IMR-90 (cell line): Measurements from ENCODE around the gene SMC4. TPM values are rescaled to one million over a fixed set of nuclear protein-coding genes. Genes with fewer than 3 reads are reported as not detected.

Source experiments
- ATAC-seq: fragments of 200-7000 bp; cut with Tn5 transposase; 2 replicates; pipeline ENCODE4 v1.9.1; 2020; ENCODE audit warnings: low read depth, mild to moderate bottlenecking, moderate library complexity
- BruUV-seq: library from RNA; stranded (reverse); fragments of 400-500 nt; replicated peaks from 2 replicates; lab custom pipeline; 2021; lab: Mats Ljungman, UMichigan
- CTCF ChIA-PET: fragments of 300-600 bp; formaldehyde crosslinking; extraction: SDS; loops from one replicate; lab custom pipeline; 2021; ENCODE audit warnings: antibody characterized with exemption; lab: Yijun Ruan, JAX
- POLR2A ChIA-PET: fragments of 300-600 bp; sonication (Branson Sonifier 250); formaldehyde crosslinking; loops from one replicate; lab custom pipeline; 2022; ENCODE audit warnings: antibody characterized with exemption; ENCODE audit not compliant: unreplicated experiment; lab: Charles Lee
- DNase-seq: peaks from one replicate; pipeline ENCODE4 v3.0.0; 2013
- H2AFZ ChIP-seq: replicated peaks from 2 replicates; pipeline ENCODE3; 2013; ENCODE audit warnings: low read length, mild to moderate bottlenecking; ENCODE audit not compliant: poor library complexity
- H2AK5ac ChIP-seq: 2 replicates; pipeline ENCODE4 v1.6.1; 2013; ENCODE audit warnings: low read depth, low read length, inconsistent platforms
- H2AK9ac ChIP-seq: replicated peaks from 2 replicates; pipeline ENCODE3; 2013; ENCODE audit warnings: mild to moderate bottlenecking, low read depth, low read length, moderate library complexity; ENCODE audit not compliant: poor library complexity
- H2BK120ac ChIP-seq: 2 replicates; pipeline ENCODE4 v1.6.1; 2013; ENCODE audit warnings: low read depth, low read length, inconsistent platforms
- H2BK15ac ChIP-seq: 3 replicates; pipeline ENCODE4 v1.6.1; 2013; ENCODE audit warnings: low read depth, low read length, inconsistent platforms
- H2BK20ac ChIP-seq: 2 replicates; pipeline ENCODE4 v1.6.1; 2013; ENCODE audit warnings: low read depth, mild to moderate bottlenecking, inconsistent platforms, low read length, moderate library complexity
- H2BK5ac ChIP-seq: 2 replicates; pipeline ENCODE4 v1.6.1; 2013; ENCODE audit warnings: mild to moderate bottlenecking, low read depth, low read length, inconsistent platforms; ENCODE audit not compliant: poor library complexity, severe bottlenecking
- H3K14ac ChIP-seq: replicated peaks from 2 replicates; pipeline ENCODE4 v1.6.1; 2013; ENCODE audit warnings: low read depth, low read length, inconsistent platforms
- H3K18ac ChIP-seq: 2 replicates; pipeline ENCODE4 v1.6.1; 2013; ENCODE audit warnings: low read depth, low read length, control low read depth
- H3K23ac ChIP-seq: 2 replicates; pipeline ENCODE4 v1.6.1; 2013; ENCODE audit warnings: low read depth, low read length, inconsistent platforms
- H3K27ac ChIP-seq: 2 replicates; pipeline ENCODE4 v1.5.1; 2013; ENCODE audit warnings: mild to moderate bottlenecking, control low read depth, low read length; ENCODE audit not compliant: insufficient read depth
- H3K27me3 ChIP-seq: 2 replicates; pipeline ENCODE4 v1.6.1; 2013; ENCODE audit warnings: low read length; ENCODE audit not compliant: control insufficient read depth, insufficient read depth
- H3K36me3 ChIP-seq: 2 replicates; pipeline ENCODE4 v1.6.1; 2013; ENCODE audit warnings: low read length, mixed read lengths; ENCODE audit not compliant: control insufficient read depth, insufficient read depth
- H3K4ac ChIP-seq: 2 replicates; pipeline ENCODE4 v1.6.1; 2013; ENCODE audit warnings: low read depth, low read length, inconsistent platforms
- H3K4me1 ChIP-seq: 2 replicates; pipeline ENCODE4 v1.6.1; 2013; ENCODE audit warnings: low read length, mixed read lengths; ENCODE audit not compliant: control insufficient read depth, insufficient read depth
- H3K4me2 ChIP-seq: 2 replicates; pipeline ENCODE4 v1.6.1; 2013; ENCODE audit warnings: low read depth, mild to moderate bottlenecking, control low read depth, low read length, moderate library complexity
- H3K4me3 ChIP-seq: 2 replicates; pipeline ENCODE4 v1.5.1; 2013; ENCODE audit warnings: low read depth, mild to moderate bottlenecking, control low read depth, low read length, moderate library complexity; ENCODE audit not compliant: insufficient read depth
- H3K56ac ChIP-seq: 2 replicates; pipeline ENCODE4 v1.6.1; 2013; ENCODE audit warnings: low read length, inconsistent platforms; ENCODE audit not compliant: insufficient read depth; ENCODE audit errors: extremely low read depth
- H3K79me1 ChIP-seq, 2 experiments: 2 replicates each; pipeline ENCODE4 v1.6.1; 2013; ENCODE audit warnings: low read length in 2 of 2, inconsistent platforms in 1 of 2, low read depth in 1 of 2
- H3K9ac ChIP-seq: 2 replicates; pipeline ENCODE4 v1.6.1; 2013; ENCODE audit warnings: low read depth, low read length, control low read depth
- H3K9me1 ChIP-seq: 2 replicates; pipeline ENCODE4 v1.6.1; 2013; ENCODE audit warnings: low read length, inconsistent platforms; ENCODE audit not compliant: insufficient read depth
- H3K9me3 ChIP-seq: 2 replicates; pipeline ENCODE4 v1.6.1; 2013; ENCODE audit warnings: low read length; ENCODE audit not compliant: control insufficient read depth, insufficient read depth
- H4K20me1 ChIP-seq: 2 replicates; pipeline ENCODE4 v1.6.1; 2013; ENCODE audit warnings: low read length, inconsistent platforms; ENCODE audit not compliant: insufficient read depth
- H4K5ac ChIP-seq: 2 replicates; pipeline ENCODE4 v1.6.1; 2013; ENCODE audit warnings: mild to moderate bottlenecking, low read depth, low read length, control low read depth
- H4K8ac ChIP-seq, 2 experiments: 2 replicates each; pipeline ENCODE4 v1.6.1; 2013; ENCODE audit warnings: low read depth in 2 of 2, low read length in 2 of 2, control low read depth in 1 of 2, inconsistent platforms in 1 of 2
- H4K91ac ChIP-seq: 2 replicates; pipeline ENCODE4 v1.6.1; 2013; ENCODE audit warnings: low read depth, low read length, inconsistent platforms; ENCODE audit not compliant: insufficient read depth
- BHLHE40 ChIP-seq: fragments of 150-350 bp; IDR thresholded peaks from 2 replicates; pipeline ENCODE4 v1.6.1; 2016; ENCODE audit warnings: mild to moderate bottlenecking, low read depth, low read length
- CEBPB ChIP-seq: IDR thresholded peaks from 2 replicates; pipeline ENCODE4 v1.6.1; 2012; ENCODE audit warnings: low read depth, low read length, improper control_type of control experiment
- CHD1 ChIP-seq: IDR thresholded peaks from 2 replicates; pipeline ENCODE4 v1.6.1; 2012; ENCODE audit warnings: low read depth, low read length, improper control_type of control experiment
- CTCF ChIP-seq: conservative IDR thresholded peaks from 2 replicates; pipeline ENCODE4 v1.5.1; 2012; ENCODE audit warnings: mild to moderate bottlenecking, low read depth, low read length, improper control_type of control experiment
- FOS ChIP-seq: fragments of 150-350 bp; IDR thresholded peaks from 2 replicates; pipeline ENCODE4 v1.6.1; 2016; ENCODE audit warnings: low read depth, low read length
- MAFK ChIP-seq: IDR thresholded peaks from 2 replicates; pipeline ENCODE4 v1.6.1; 2012; ENCODE audit warnings: low read depth, low read length, improper control_type of control experiment
- MAZ ChIP-seq: IDR thresholded peaks from 2 replicates; pipeline ENCODE4 v1.6.1; 2012; ENCODE audit warnings: low read depth, mild to moderate bottlenecking, low read length, improper control_type of control experiment, moderate library complexity, borderline replicate concordance
- MXI1 ChIP-seq: IDR thresholded peaks from 2 replicates; pipeline ENCODE4 v1.6.1; 2012; ENCODE audit warnings: low read depth, mild to moderate bottlenecking, low read length, moderate library complexity, borderline replicate concordance
- NFE2L2 ChIP-seq: fragments of 150-350 bp; IDR thresholded peaks from 2 replicates; pipeline ENCODE4 v1.6.1; 2016; ENCODE audit warnings: low read depth, mild to moderate bottlenecking, low read length
- POLR2A ChIP-seq: IDR thresholded peaks from 2 replicates; pipeline ENCODE4 v1.6.1; 2012; ENCODE audit warnings: mild to moderate bottlenecking, low read depth, low read length
- RAD21 ChIP-seq: IDR thresholded peaks from 2 replicates; pipeline ENCODE4 v1.6.1; 2012; ENCODE audit warnings: low read length, improper control_type of control experiment
- RFX5 ChIP-seq: IDR thresholded peaks from 2 replicates; pipeline ENCODE4 v1.8.0; 2012; ENCODE audit warnings: low read depth, mild to moderate bottlenecking, low read length, moderate library complexity
- SMC3 ChIP-seq: fragments of 150-350 bp; IDR thresholded peaks from 2 replicates; pipeline ENCODE4 v1.6.1; 2016; ENCODE audit warnings: low read depth, mild to moderate bottlenecking, antibody characterized with exemption, low read length, moderate library complexity
- whole genome bisulfite sequencing, 2 experiments: methylation state at CpG; one replicate each; pipeline versions ENCODE4 v1.1.5 to v1.1.7; 2013; ENCODE audit warnings: missing lambda C conversion rate in 2 of 2; ENCODE audit not compliant: insufficient read length in 1 of 2; ENCODE audit errors: extremely low coverage in 2 of 2; 5-methylcytosine and 5-hydroxymethylcytosine counted together
- dilution Hi-C: fragments of 300-500 bp; cut with HindIII; formaldehyde crosslinking; loops from one replicate; pipeline ENCODE4 v1.14.3; 2018; ENCODE audit warnings: low sequenced_read_pairs; ENCODE audit not compliant: unreplicated experiment
- in situ Hi-C: fragments of 300-500 bp; cut with MboI; formaldehyde crosslinking; loops from 3 replicates; pipeline ENCODE4 v1.14.3; 2019; ENCODE audit warnings: low sequenced_read_pairs, inconsistent platforms, mixed read lengths
- intact Hi-C: fragments of 100-400 bp; cut with micrococcal nuclease; formaldehyde crosslinking; loops from 2 replicates; pipeline ENCODE4 v1.10.0; 2022
- polyA plus RNA-seq, 3 experiments: library from polyadenylated mRNA; depleted of rRNA; stranded (reverse); fragments of >200 nt; gene quantifications; 2 replicates each; pipeline ENCODE4 v1.2.3, GENCODE V29; 2012; ENCODE audit warnings: low replicate concordance in 1 of 3
- total RNA-seq: library from RNA; depleted of rRNA; stranded (reverse); fragments of >200 nt; gene quantifications from 2 replicates; pipeline ENCODE4 v1.2.3, GENCODE V29; 2012
- TF ChIP-seq, protein P1 (sequence below): fragments of 150-350 bp; IDR thresholded peaks from 2 replicates; pipeline ENCODE4 v1.6.1; 2016; ENCODE audit warnings: low read depth, mild to moderate bottlenecking, low read length, moderate library complexity, borderline replicate concordance

The SMC4 gene
- total and polyA plus RNA-seq, 2 of the 4 experiments (the other 2 are of a cell fraction), result 48.8 to 50.1 TPM

DNA sequence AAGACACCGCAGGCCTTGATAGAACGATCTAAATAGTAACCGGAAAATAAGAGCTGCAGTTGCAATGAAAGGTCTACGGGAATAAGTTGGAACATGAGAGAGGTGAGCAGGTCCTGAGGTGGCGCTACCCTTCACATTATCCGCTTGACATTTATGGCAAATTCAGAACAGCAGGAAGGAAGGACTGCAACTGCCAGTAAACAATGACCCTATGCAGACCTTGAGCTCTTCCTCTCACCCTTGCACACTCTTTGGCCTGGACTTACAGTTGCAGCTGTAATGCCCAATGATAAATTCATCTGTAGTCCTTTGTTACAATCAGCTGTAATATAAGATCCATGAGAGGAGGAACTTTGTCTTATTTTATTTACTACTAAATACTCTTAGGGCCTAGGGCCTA is 82.4 kb downstream of the SMC4 start:
- Histone ChIP-seq H3K9ac (no peak overlapping the region), H4K91ac (no peak overlapping the region), H3K9me1 (0 out of 2 replicates have a peak, but pooled peaks cover 7% of the 10 kb centered on the region), H2BK15ac (no peak overlapping the region), H2AK9ac (no peak overlapping the region), H3K9me3 (no peaks in the 10 kb centered on the region), H3K56ac (no peak overlapping the region), H4K8ac (0 out of 4 replicates have a peak overlapping the region, but pooled peaks of 1 of the 2 experiments have one; percentile 35), H4K5ac (no peak overlapping the region), H3K23ac (no peak overlapping the region), H3K14ac (no peak overlapping the region), H4K20me1 (no peaks in the 10 kb centered on the region), H3K27me3 (no peaks in the 10 kb centered on the region), H2AK5ac (no peak overlapping the region), H3K18ac (no peak overlapping the region), H3K4ac (peak overlapping the region; percentile 15; the same call in 1 of the 2 replicates), H2BK20ac (no peak overlapping the region), H3K4me3 (no peak overlapping the region), H3K4me1 (peaks cover 10% of the 10 kb centered on the region), H3K79me1 (peaks cover 0 to 7% of the 10 kb centered on the region in 2 experiments; a peak in 2 of 4 replicates), H3K36me3 (no peaks in the 10 kb centered on the region), H3K4me2 (no peak overlapping the region), H2BK5ac (no peak overlapping the region), H2BK120ac (no peak overlapping the region), H3K27ac (no peak overlapping the region), H2AFZ (no peak overlapping the region)
- CTCF ChIA-PET, result interaction anchor here (0.6 kb wide), 1 partner anchor 12 kb away, joined by 3 read pairs; no protein-coding TSS in a partner anchor
- WGBS, 2 experiments, result no CpG with 5 or more reads among the region's 6 CpGs
- POLR2A ChIA-PET, result no interaction called here
- no TSS peak for BruUV-seq
- in situ Hi-C loops (loop anchor here (10.0 kb wide), 1 partner anchor 327 kb away; no protein-coding TSS in a partner anchor), intact Hi-C loops (no loop called here), dilution Hi-C loops (no loop called here)
- TF ChIP-seq SMC3, result no peak
- no peak for TF ChIP-seq BHLHE40
- TF ChIP-seq, protein P1, sequence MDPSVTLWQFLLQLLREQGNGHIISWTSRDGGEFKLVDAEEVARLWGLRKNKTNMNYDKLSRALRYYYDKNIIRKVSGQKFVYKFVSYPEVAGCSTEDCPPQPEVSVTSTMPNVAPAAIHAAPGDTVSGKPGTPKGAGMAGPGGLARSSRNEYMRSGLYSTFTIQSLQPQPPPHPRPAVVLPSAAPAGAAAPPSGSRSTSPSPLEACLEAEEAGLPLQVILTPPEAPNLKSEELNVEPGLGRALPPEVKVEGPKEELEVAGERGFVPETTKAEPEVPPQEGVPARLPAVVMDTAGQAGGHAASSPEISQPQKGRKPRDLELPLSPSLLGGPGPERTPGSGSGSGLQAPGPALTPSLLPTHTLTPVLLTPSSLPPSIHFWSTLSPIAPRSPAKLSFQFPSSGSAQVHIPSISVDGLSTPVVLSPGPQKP, result no peak
- TF ChIP-seq RAD21, result no peak
- no peak for TF ChIP-seq NFE2L2
- no peak for TF ChIP-seq MXI1
- no peak for TF ChIP-seq CEBPB
- no peak for TF ChIP-seq RFX5
- no peak for TF ChIP-seq CHD1
- TF ChIP-seq MAZ, result no peak
- no peak for TF ChIP-seq POLR2A
- no peak for TF ChIP-seq MAFK
- TF ChIP-seq CTCF, result no peak
- no peak for TF ChIP-seq FOS
- DNase-seq (no peak), ATAC-seq (no peak)
